A549 (cell line): ENCODE measurements around the gene PODN.

Source experiments
- BCL3 ChIP-seq: fragments of >200 bp; sonication (Bioruptor Twin); formaldehyde crosslinking; IDR thresholded peaks from 3 replicates; pipeline ENCODE4 v1.6.1; 2016
- EP300 ChIP-seq, 2 experiments: fragments of >200 bp; sonication (Bioruptor Twin); formaldehyde crosslinking; IDR thresholded peaks; 2 replicates in 1 of 2; 3 replicates in 1 of 2; pipeline ENCODE4 v1.6.1; 2016 to 2017
- ESRRA ChIP-seq: fragments of 150-350 bp; IDR thresholded peaks from 2 replicates; pipeline ENCODE4 v1.6.1; 2014; ENCODE audit warnings: mild to moderate bottlenecking, low read length, borderline replicate concordance
- HDAC2 ChIP-seq: fragments of 200-600 bp; sonication (generic); IDR thresholded peaks from 2 replicates; pipeline ENCODE4 v1.6.1; 2016
- MAFK ChIP-seq: fragments of 450-650 bp; IDR thresholded peaks from 2 replicates; pipeline ENCODE4 v1.6.1; 2014; ENCODE audit not compliant: partially characterized antibody
- RNF2 ChIP-seq: fragments of 200-600 bp; sonication (generic); IDR thresholded peaks from 2 replicates; pipeline ENCODE4 v1.6.1; 2016; ENCODE audit warnings: low read depth, mild to moderate bottlenecking, antibody characterized with exemption, moderate library complexity, borderline replicate concordance
- TF ChIP-seq, protein P1 (sequence below): fragments of >200 bp; sonication (Bioruptor Twin); formaldehyde crosslinking; IDR thresholded peaks from 3 replicates; pipeline ENCODE4 v1.5.1; 2016

DNA sequence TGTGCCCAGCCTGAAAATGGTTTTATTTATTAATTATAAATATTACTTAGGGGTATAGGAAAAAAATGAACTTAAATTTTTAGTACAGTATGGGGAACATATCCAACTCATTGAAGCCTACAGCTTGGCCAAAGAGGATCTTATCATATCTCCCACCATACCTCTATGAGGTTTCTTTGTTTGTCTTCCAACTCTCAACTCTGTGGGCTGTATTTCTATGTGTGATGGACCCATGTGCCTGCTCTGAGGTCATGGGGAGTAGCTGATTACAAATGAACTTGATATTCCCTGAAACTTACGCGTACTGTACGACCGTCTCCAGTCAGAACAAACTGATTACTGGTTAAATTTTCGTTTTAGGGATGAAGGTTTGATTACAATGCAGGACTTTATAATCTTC, 41.4 kb upstream of the PODN start:
- TF ChIP-seq, protein P1, sequence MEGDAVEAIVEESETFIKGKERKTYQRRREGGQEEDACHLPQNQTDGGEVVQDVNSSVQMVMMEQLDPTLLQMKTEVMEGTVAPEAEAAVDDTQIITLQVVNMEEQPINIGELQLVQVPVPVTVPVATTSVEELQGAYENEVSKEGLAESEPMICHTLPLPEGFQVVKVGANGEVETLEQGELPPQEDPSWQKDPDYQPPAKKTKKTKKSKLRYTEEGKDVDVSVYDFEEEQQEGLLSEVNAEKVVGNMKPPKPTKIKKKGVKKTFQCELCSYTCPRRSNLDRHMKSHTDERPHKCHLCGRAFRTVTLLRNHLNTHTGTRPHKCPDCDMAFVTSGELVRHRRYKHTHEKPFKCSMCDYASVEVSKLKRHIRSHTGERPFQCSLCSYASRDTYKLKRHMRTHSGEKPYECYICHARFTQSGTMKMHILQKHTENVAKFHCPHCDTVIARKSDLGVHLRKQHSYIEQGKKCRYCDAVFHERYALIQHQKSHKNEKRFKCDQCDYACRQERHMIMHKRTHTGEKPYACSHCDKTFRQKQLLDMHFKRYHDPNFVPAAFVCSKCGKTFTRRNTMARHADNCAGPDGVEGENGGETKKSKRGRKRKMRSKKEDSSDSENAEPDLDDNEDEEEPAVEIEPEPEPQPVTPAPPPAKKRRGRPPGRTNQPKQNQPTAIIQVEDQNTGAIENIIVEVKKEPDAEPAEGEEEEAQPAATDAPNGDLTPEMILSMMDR: no peak
- TF ChIP-seq EP300 (IDR thresholded peaks at IDR 0.05): no peak
- no peak for TF ChIP-seq MAFK
- TF ChIP-seq BCL3: no peak
- no peak for TF ChIP-seq HDAC2
- no peak for TF ChIP-seq RNF2
- no peak for TF ChIP-seq ESRRA
